ENCODE data around the gene VPS37C. TPM values are rescaled to one million over a fixed set of nuclear protein-coding genes. Genes with fewer than 3 reads are reported as not detected.

VPS37C gene
- total RNA-seq, 6 donors from 2014 or later: 14.7 to 42.0 (median 24.3) TPM

GRCh38 chr11:61174949-61175348 lies 13.7 kb upstream of the VPS37C start:
- H3K4me3 ChIP-seq: no peak overlapping the region
- 45 to 64% methylated on average over 5 to 6 of the region's 6 CpGs for WGBS, 2 donors
- no peak for ATAC-seq (ENCODE audit: low FRiP score in 2 of 2)
- H3K36me3 ChIP-seq: no peaks in the 10 kb centered on the region
- no peak overlapping the region for H3K27ac ChIP-seq
- DNase-seq: peak in 1 of 2 donors; percentile 30
- no peak for TF ChIP-seq POLR2AphosphoS5 (IDR thresholded peaks at IDR 0.05)
- no peak for TF ChIP-seq EP300 (IDR thresholded peaks at IDR 0.05)
- TF ChIP-seq POLR2A (IDR thresholded peaks at IDR 0.05): no peak
- peaks cover 0 to 12% (median 4%) of the 10 kb centered on the region in 4 donors for H3K4me1 ChIP-seq
- peaks cover 0 to 6% (median 0%) of the 10 kb centered on the region in 4 donors for H3K9me3 ChIP-seq
- no peaks in the 10 kb centered on the region for H3K27me3 ChIP-seq

- no peak for ATAC-seq (ENCODE audit: low FRiP score in 2 of 2)
- no peak for TF ChIP-seq CTCF (IDR thresholded peaks at IDR 0.05)
- no peak for TF ChIP-seq EP300 (IDR thresholded peaks at IDR 0.05)
- TF ChIP-seq POLR2AphosphoS5 (IDR thresholded peaks at IDR 0.05): no peak
- no peak for TF ChIP-seq POLR2A (IDR thresholded peaks at IDR 0.05)
- peak in 1 of 2 donors; percentile 15 for DNase-seq
- H3K27ac ChIP-seq: no peak overlapping the region
- 66 to 72% methylated on average over 3 to 6 of the region's 6 CpGs for WGBS, 2 donors
- no peaks in the 10 kb centered on the region for H3K27me3 ChIP-seq
- no peaks in the 10 kb centered on the region for H3K36me3 ChIP-seq
- H3K9me3 ChIP-seq: peaks cover 0 to 6% (median 0%) of the 10 kb centered on the region in 4 donors
- H3K4me3 ChIP-seq: no peak overlapping the region
- peaks cover 0 to 12% (median 4%) of the 10 kb centered on the region in 4 donors for H3K4me1 ChIP-seq
Observed at GRCh38 chr11:61174273-61174672, 13.0 kb upstream of the VPS37C start.

GRCh38 chr11:61173456-61173855 lies 12.2 kb upstream of the VPS37C start:
- TF ChIP-seq CTCF (IDR thresholded peaks at IDR 0.05): no peak
- TF ChIP-seq POLR2AphosphoS5 (IDR thresholded peaks at IDR 0.05): no peak
- no peak for TF ChIP-seq EP300 (IDR thresholded peaks at IDR 0.05)
- no peak for TF ChIP-seq POLR2A (IDR thresholded peaks at IDR 0.05)
- no peak for ATAC-seq (ENCODE audit: low FRiP score in 2 of 2)
- no peak overlapping the region for H3K27ac ChIP-seq
- H3K27me3 ChIP-seq: no peaks in the 10 kb centered on the region
- DNase-seq: peak in 1 of 2 donors; percentile 15
- no peak overlapping the region for H3K4me3 ChIP-seq
- H3K36me3 ChIP-seq: no peaks in the 10 kb centered on the region
- WGBS, 2 donors: 63 to 70% methylated on average over 4 of the region's 4 CpGs
- H3K4me1 ChIP-seq: peaks cover 0 to 12% (median 4%) of the 10 kb centered on the region in 4 donors
- peaks cover 0 to 6% (median 0%) of the 10 kb centered on the region in 4 donors for H3K9me3 ChIP-seq

GRCh38 chr11:61172888-61173287 lies 11.7 kb upstream of the VPS37C start:
- no peaks in the 10 kb centered on the region for H3K36me3 ChIP-seq
- ATAC-seq (ENCODE audit: low FRiP score in 2 of 2) (no peak), DNase-seq (peak in 1 of 2 donors; percentile 13)
- 88 to 95% methylated on average over 3 of the region's 3 CpGs for WGBS, 2 donors
- H3K27me3 ChIP-seq: no peaks in the 10 kb centered on the region
- H3K27ac ChIP-seq: no peak overlapping the region
- H3K4me1 ChIP-seq: peaks cover 0 to 12% (median 4%) of the 10 kb centered on the region in 4 donors
- peaks cover 0 to 6% (median 0%) of the 10 kb centered on the region in 4 donors for H3K9me3 ChIP-seq
- TF ChIP-seq EP300 (IDR thresholded peaks at IDR 0.05) (no peak), POLR2AphosphoS5 (IDR thresholded peaks at IDR 0.05) (no peak), CTCF (IDR thresholded peaks at IDR 0.05) (no peak), POLR2A (IDR thresholded peaks at IDR 0.05) (no peak)
- no peak overlapping the region for H3K4me3 ChIP-seq

- WGBS, 2 donors: 43 to 45% methylated on average over 5 of the region's 5 CpGs
- H3K9me3 ChIP-seq: peaks cover 0 to 6% (median 0%) of the 10 kb centered on the region in 4 donors
- peaks cover 0 to 12% (median 4%) of the 10 kb centered on the region in 4 donors for H3K4me1 ChIP-seq
- H3K36me3 ChIP-seq: no peaks in the 10 kb centered on the region
- ATAC-seq (ENCODE audit: low FRiP score in 2 of 2) (no peak), DNase-seq (no peak)
- no peak overlapping the region for H3K27ac ChIP-seq
- H3K4me3 ChIP-seq: no peak overlapping the region
- no peak for TF ChIP-seq CTCF (IDR thresholded peaks at IDR 0.05)
- TF ChIP-seq POLR2A (IDR thresholded peaks at IDR 0.05): no peak
- no peak for TF ChIP-seq POLR2AphosphoS5 (IDR thresholded peaks at IDR 0.05)
- no peak for TF ChIP-seq EP300 (IDR thresholded peaks at IDR 0.05)
- no peaks in the 10 kb centered on the region for H3K27me3 ChIP-seq
Observed at GRCh38 chr11:61172356-61172755, 11.1 kb upstream of the VPS37C start.

All from upper lobe of left lung (tissue), 6 donors.